Activated CD4-positive, alpha-beta T cell treated with anti-CD3 and anti-CD28 coated beads, Interleukin-2, amount 50 U/mL, for 24 hours (primary cell): ENCODE measurements around the gene PIP5K1C.

Experiments
- DNase-seq, 2 donors: peaks; one replicate each; pipeline ENCODE4 v3.0.0-alpha.2; 2020; ENCODE audit warnings: low read depth in 1 of 2, low spot score in 1 of 2

The PIP5K1C gene

DNA sequence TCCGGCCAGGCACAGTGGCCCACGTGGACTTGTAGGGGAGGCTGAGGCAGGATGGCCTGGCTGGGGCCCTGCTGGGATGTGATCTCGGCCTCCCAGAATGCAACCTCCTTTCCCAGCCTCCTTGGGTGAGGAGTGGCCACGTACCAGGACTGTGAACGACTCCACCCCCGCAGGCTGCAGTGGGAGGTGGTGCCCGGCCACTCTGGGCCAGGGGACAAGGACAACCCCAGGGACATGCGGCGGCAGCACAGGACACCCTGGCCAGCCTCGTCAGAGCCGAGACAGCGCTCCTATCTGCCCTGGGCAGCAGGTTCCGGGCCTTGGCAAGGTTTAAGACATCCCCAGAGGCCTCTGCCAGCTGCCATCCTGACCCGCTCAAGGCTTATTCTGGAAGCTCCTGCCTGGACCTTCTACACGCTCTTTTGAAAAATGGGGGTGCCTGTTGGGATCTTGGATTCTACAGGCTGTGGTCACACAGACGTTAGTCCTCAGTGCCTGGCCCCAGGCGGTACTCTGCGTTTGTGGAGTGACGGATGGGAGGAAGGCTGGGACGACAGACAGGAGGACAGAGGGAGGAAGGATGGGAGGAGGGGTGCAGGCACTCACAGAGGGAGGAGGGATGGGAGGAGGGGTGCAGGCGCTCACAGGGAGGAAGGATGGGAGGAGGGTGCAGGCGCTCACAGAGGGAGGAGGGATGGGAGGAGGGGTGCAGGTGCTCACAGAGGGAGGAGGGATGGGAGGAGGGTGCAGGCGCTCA lies 53.8 kb downstream of the PIP5K1C start:
- DNase-seq = no peak

DNA sequence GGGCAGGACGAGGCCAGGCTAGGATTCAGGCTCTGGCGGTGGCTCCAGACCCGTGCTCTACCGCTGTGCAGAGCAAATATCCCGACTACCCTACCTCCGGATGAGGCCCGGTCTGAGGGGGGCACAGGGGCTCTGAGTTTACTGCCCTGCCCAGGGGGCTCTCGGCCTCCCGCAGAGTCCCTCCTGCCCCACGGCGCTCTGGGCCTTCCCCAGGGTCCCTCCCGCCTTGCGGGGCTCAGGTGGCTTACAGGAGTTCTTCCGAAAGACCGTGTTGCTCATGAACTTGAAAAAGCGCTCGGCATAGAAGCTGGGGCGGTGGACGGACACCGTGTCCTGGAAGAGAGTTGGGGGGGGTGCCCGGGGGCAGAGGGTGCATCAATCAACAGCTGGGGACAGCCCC lies 54.5 kb downstream of the PIP5K1C start:
- DNase-seq = no peak

DNA sequence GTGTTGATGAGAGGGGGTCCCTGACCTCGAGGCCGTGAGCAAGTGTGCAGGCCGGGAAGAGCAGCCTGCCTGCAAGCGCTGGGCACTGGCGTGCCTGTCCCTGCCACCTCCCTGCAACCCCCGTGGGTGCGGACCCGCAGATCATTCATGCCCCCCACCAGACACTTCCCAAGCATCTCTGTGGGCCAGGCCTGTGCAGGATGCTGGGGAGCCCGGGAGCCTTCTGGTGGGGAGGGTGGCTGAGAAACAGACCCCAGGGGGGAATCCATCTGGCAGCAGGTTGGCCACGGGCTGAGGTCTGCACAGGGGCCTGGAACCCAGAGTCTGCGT lies 55.2 kb downstream of the PIP5K1C start:
- DNase-seq = no peak

DNA sequence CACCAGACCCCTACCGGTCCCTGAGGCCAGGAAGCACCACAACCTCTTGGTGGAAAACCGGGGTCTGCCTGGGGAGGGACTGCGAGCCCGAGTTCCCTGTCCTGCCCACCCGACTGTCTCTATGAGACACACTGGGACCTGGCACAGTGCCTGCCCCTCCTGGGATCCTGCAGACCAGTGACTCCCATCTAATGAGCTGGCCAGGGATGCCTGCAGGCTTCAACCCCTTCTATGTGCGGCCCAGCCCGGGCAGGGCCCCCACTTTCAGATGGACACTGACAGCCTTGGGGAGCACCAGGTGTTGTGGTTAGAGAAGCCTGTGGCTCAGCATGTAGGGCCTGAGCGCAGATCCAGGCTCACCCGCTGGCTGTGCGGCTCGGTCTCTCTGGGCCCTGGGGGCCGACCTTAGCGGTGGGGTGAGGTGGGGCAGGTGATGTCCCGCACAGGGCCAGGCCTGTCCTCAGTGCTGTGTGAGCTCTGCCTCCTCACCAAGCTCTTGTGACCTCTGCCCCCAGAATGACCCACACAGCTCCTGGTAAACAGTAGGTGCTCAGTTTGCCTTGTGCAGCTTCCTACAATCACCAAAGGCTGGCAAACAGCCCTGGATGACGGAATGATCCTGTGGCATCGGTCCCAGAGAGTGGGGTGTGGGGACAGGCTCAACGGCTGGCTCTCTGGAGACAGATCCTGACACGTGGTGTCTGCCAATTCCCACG lies 55.8 kb downstream of the PIP5K1C start:
- DNase-seq = no peak

DNA sequence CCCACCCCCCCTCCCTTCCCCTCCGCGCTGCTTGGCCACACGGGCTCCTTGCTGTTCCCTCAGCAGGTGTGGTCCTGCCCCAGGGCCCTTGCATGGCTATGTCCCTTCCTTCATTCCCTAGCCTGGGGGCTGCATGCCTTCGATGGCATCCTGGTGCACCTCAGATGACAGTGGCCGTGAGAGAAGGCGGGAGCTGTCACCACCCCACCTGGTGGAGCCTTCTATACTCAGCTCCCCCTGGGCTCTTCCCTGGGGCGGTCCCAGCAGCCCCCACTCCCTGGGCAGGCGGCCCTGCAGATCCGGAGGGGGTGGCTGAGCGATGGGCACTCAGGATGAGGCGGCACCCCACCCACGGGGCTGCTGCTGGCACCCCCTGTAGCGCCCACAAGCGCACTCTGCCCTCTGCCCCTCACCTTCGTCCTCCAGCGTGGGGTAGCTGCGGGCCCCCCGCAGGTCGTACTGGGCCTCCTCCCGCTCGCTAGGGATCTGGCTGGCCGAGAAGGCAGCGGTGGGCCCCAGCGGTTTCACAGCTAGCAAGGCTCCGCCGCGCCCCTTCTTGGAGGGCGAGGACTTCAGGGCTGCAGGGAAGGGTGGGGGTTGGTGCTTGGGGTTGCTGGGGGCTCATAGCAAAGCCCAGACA lies 56.5 kb downstream of the PIP5K1C start:
- no peak for DNase-seq

DNA sequence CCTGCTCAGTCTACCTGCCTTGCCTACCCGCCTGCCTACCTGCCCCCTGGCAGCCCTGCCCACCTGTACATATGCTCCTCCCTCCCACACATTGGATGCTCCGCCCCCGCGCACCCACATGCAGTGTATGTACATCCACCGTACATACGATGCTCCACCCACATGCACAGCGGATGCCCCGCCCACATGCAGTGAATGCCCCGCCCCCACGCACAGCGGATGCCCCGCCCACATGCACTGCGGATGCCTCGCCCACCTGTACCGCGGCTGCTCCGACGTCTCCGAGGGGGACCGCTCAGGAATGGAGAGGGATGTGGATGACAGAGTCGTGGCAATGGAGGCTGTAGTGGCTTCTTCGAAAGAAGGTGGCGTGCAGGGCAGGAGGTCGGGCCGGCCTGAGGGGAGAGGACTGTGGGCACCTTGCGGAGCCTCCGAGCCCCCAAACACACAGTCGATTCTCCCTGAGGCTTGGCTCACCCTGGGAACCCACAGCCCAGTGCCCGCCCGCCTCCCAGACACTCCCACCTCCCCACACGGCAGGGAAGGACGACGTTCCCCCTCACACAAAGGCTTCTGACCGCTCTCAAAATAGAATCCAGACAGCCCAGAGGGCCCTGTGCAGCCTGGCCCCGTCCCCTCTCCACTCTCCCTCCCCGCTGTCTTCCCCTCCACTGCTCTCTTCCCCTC lies 57.1 kb downstream of the PIP5K1C start:
- no peak for DNase-seq

DNA sequence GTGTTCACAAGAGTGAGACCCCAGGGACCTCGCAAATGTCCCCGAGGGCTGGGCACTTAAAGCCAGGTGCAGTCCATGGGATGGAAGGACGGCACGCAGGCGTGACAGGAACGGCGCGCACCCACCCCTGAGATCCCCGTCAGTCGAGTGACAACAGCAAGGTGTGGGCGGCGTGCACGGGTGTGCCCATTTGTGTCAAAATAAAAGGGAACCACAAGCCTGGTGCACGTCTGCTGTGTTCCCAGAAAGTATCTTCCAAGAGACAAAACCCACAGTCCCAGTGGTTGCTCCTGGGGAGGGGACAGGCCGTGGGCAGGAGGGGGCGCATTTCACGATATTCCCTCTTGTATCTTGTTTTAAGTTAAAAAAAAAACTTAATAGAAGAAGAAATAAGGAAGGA lies 58.0 kb downstream of the PIP5K1C start:
- no peak for DNase-seq

DNA sequence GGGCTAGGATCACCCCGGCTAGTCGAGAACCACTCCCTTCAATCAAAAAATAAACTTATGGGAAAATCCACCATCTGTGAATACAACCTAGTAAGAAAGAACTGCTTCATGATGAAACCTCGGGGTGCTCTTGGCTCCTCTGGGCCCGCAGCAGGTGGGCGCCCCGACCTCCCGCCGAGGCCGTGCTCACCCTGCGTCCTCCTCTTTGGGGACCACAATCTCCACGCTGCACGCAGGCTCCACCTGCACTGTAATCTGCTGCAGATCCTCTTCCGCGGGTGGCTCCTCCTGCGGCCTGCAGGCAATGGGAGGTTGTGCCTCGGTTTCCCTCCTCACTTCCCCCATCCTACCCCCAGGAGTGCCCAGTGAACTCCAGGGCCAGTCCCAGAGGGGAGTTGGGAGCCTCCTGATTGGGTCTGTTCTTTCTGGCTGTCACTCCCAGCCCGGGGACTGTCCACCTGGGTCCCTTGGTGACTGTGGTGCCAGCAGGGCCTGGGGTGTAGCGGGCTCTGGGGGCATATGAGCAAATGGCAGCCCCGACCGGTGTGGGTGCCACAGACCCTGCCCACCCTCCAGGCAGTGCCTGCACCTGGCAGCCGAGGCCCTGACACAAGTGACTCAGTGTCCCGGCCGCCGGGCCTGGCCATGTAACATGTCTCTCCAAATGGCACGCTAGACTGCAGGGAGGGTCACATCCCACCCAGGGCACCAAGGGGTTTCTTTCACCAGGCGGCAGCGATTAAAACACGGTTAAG lies 58.6 kb downstream of the PIP5K1C start:
- DNase-seq = no peak

DNA sequence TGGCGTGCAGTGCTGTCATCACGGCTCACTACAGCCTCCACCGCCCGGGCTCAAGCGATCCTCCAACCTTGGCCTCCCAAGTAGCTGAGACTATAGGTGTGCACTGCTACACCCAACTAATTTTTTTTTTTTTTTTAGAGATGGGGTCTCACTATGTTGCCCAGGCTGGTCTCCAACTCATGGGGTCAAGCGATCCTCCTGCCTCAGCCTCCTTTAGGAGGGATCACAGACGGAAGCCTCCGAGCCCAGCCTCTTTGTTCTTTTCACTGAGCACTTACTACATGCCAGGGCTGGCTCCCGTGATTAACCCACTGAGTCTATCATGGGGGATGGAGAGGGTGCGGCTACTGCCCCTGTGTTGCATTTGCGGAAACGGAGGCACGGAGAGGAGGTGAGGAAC lies 60.8 kb downstream of the PIP5K1C start:
- no peak for DNase-seq

DNA sequence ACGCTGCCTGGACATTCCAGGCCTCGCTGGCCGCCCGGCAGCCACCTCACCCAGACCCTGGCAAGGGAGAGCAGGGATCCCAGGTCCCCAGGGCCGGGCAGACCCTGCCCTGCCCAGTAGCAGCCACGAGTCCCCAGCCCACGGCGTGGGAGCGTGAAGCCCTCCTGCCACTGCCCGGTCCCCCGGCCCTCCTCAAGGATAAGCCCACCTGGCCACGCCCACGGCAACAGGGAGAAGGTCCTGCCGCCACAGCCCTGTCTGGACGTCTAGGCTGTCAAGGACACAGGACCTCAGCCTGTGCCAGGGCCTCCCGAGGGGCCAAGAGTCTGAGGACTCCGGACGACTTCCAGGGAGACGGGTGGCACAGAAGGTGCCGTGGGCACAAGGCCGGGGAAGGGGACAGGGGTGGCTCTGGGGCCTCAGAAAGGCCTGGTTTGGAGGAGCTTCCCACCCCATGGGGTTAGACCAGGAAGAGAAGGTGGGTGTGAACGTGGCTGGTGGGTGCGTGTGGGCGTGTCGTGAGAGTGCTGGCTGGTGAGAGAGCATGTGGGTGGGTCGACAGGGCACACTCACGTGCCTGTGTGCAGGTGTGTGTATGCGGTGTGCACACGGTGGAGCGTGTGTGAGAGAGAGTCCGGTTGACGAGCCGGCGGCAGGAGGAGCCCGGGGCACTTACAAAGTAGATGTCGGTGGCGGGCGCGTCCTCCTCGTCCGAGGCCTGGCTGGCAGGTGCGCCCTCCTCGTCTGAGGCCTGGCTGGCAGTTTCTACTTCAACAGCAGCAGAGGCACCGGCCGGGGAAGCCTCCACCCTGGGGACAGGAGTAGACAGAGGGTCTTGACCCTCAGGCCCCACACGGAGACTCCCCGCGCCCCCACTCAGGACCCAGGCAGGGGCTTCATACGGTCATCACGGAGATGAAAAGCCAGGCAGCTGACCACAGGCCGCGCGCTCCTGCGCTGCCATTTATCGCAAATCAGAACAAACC lies 61.8 kb downstream of the PIP5K1C start:
- no peak for DNase-seq

DNA sequence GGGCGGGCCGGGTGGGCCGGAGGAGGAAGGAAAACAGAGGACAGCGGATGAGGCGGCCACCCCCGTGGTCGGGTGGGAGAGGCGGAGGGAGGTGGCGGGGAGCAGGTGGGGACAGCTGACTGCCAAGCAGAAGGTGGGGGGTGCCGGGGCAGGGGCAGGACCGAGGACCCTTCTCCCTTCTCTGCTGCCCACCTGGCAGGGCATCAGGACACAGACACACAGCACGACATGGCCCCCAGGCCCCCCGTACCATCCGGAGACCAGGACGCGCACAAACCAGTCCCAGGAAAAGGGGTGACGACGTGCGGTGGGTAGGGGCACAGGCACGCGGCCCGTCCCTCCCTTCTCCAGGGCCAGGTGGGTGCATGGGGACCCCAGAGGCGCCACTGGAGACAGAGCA lies 62.6 kb downstream of the PIP5K1C start:
- no peak for DNase-seq

DNA sequence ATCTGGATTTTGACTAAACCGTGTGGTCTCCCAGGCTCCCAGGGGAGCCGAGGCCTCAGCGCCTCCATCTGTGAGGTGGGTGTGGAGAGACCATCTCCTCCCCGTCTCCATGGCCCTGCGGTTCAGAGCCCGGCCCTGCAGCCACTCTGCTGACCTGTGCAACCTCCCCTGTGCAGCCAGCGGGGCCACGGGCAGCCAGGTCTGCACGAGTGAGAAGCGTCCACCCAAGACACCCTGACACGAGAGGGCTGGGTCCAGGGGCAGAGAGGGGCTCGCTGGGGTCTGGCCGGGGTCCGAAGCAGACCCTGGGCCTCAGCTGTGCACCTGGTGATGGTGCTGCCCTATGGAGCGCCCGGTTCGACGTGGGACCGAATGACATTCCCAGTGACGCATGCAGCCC lies 63.3 kb downstream of the PIP5K1C start:
- DNase-seq = no peak

DNA sequence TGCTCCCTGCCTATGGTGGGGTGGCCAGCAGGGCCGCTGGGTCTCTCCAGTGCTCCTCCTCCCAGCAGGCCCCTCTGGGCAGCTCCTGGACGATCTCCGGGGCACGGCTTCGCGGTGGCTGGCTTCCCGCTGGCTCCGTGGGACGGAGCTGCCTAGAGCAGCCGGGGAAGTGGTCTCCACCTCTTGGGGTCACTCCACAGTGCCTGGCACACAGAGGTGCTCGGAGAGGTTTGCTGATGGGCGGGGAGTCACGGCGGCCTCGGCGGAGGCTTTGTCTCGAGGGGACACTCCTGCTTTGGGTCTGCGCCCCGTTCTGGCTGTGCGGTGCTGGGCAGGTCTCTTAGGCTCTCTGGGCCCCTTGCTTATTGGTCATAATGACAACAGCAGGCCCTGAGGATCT lies 63.8 kb downstream of the PIP5K1C start:
- DNase-seq = no peak

DNA sequence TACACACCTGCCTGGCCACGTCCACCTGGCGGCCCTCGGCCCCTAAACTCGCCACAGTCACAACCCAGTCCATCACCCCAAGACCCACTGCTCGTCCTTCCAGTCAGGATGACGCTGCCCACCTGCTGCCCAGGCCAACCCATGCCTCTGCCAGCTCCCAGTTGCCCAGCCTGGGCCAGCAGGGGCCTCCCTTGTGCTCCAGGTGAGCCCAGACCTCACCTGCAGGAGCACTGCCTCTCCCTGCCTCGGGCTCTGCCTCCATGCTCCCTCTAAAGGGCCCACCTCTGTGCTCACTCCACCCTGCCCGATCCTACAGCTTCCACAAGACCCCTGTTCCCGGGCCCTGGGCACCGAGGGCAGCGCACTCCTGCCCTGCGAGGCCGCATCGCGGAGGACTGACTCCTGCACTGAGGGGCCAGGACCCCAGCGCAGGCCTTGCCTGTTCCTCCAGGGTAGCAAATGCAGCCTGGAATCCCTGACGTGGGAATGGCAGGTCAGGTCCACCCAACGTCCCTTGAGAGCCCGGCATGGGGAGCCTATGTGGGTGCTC lies 65.7 kb downstream of the PIP5K1C start:
- no peak for DNase-seq

DNA sequence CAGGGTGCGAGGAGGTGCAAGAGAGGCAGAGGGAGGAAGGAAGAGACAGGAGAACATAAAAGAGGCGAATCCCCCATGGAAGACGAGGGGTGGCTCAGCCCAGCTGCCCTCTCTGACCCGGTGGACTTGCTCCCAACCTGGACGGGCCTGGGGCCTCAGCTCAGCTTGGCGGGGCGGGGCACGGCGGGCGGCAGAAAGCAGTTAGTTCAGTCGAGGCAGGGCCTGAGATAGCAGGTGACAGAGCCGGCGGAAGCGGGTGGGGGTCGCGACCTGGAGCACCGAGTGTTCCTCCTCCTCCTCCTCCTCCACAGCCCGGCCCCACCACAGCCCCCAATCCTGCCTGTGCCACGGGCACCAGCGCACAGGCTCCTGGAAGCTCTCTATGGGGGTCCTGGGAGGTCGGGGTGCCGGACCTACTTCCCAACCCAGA lies 66.7 kb downstream of the PIP5K1C start:
- no peak for DNase-seq

DNA sequence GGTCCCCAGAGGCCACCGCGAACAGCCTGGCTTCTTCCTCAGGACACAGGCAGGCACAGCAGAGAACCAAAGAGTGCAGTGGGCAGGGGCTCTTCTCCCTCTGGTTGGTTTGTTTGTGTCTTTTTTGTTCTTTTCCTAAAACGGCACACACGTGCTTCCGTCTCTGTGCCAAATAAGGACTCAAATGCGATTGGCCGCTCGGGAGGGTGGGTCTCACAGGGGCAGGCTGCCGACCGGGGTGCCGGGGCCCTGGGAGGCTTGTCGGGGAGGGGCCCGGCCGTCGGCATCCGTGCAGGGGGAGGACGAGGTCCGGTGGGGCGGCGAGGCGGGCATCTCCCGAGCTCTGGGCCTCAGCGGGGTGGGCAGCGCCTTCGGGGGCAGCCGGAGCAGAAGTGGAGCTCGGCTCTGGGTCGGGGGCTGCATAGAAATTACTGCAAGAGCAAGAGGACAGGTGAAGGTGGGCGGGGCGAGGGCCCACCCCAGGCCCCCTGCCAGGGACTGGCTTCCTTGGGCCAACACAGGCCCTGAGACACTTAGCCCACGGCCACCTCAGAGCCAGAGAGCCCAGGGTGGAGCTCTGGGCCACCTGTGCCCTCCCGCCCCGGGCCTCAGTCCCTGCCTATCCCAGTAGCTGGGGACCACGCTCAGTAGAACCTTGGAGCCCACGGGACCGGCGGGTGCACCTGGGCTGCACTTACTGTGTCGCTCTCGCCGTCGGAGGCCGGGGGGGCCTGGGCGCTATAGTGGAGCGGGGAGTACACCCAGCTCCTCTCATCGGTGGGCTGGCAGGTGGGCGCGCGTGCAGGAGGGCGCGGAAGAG lies 67.3 kb downstream of the PIP5K1C start:
- DNase-seq = no peak

DNA sequence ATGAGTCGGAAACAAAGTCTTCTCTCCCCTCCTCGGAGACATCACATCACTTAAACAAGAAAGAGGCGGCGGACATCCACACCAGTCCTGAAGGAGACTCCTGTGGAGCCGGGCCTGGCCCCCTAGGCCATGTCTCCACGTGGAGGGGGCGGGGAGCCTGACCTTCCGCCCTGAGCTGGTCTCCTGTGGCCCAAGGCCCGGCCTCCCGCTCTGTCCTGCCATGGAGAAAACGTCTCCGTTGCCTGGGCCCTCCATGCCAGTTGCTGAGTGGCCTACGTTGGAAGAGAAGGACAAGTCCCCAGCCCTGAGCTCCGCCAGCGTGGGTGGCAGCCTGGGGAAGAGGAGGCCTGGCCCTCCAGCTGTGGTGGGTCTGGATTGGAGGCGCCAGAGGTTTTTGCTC lies 68.2 kb downstream of the PIP5K1C start:
- no peak for DNase-seq

DNA sequence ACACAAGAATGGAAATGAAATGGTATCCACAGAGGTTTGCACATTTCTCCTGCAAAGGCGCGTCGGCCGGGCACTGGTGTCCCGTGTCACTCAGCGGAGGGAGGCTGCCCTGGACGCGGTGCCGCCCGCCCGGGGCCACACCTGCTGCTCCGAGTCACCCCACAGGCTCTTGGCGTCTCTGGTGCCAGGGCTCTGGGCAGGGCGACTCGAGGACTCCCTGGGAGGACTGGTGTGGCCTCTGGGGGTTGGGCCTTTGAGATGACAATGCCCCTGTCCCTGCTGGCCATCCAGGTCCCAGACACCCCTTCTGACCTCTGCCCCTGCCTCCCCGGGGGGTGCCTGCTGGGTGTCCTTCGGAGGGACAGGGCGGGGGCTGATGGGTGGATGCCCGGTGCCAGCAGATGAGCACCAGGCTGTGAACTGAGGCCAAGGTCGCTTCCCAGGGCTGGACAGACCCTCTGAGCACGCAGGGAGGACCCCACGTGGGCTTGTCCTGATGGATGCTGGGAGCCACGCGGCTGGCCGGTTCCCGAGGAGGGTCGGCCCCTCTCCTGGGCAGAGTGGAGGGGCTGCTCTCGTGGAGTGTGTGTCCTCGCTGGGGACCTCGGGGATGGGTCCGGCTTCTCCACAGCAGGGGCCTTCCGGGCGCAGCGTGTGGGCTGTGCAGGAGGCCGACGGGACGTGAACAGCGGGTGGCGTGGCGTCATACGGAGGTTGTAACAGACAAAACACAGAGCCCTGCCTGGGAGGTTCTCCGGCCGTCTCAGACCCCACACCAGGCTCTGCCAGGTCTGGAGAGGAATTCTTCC lies 69.0 kb downstream of the PIP5K1C start:
- no peak for DNase-seq
